22Rv1 (cell line): ENCODE data around the gene IZUMO1.

Experiments used
- ZFX ChIP-seq: fragments of 450-650 bp; IDR thresholded peaks from 2 replicates; pipeline ENCODE4 v1.6.1; 2017; ENCODE audit warnings: antibody characterized with exemption, borderline replicate concordance
- TF ChIP-seq, protein P1 (sequence below): fragments of 450-650 bp; IDR thresholded peaks from 2 replicates; pipeline ENCODE4 v1.5.1; 2017; ENCODE audit warnings: mild to moderate bottlenecking

DNA sequence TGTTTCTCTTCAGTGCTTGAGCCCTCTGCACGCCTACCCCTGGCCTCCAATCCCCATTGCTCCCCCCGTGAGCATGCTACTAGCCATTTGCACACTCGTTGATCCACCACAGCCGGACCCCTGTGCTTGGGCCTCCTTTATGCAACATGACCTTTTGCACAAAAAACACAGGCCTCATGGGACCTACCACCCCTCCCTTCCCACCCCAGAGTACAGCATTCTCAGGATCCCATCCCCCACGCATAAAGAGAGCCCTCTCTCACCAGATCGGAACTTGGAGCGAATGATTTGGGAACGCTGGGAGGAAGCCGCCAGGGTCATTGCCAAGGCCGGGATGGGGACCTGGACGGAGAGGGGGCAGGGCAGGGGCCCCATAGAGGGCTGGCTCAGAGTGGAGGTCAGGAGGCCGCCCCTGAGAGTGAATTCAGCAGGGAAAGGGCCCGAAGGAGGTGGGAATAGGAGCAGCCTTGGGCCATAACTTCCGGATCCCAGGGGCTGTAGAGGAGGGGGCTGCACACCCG is 27.9 kb downstream of the IZUMO1 start:
- TF ChIP-seq, protein P1, sequence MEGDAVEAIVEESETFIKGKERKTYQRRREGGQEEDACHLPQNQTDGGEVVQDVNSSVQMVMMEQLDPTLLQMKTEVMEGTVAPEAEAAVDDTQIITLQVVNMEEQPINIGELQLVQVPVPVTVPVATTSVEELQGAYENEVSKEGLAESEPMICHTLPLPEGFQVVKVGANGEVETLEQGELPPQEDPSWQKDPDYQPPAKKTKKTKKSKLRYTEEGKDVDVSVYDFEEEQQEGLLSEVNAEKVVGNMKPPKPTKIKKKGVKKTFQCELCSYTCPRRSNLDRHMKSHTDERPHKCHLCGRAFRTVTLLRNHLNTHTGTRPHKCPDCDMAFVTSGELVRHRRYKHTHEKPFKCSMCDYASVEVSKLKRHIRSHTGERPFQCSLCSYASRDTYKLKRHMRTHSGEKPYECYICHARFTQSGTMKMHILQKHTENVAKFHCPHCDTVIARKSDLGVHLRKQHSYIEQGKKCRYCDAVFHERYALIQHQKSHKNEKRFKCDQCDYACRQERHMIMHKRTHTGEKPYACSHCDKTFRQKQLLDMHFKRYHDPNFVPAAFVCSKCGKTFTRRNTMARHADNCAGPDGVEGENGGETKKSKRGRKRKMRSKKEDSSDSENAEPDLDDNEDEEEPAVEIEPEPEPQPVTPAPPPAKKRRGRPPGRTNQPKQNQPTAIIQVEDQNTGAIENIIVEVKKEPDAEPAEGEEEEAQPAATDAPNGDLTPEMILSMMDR = no peak
- TF ChIP-seq ZFX = no peak
